Pulmonary artery endothelial cell (primary cell): ENCODE results near the gene SUN5. TPM values are rescaled to one million over a fixed set of nuclear protein-coding genes. Genes with fewer than 3 reads are reported as not detected.

Source experiments
- DNase-seq: peaks from one replicate; pipeline ENCODE4 v3.0.0-alpha.2; 2011; ENCODE audit warnings: low read depth, low spot score
- total RNA-seq: library from RNA; depleted of rRNA; stranded (reverse); fragments of >200 nt; gene quantifications from 2 replicates; pipeline ENCODE4 v1.2.3, GENCODE V29; 2014

SUN5 gene
- total RNA-seq, 1 donor from 2014 or later: not detected

GRCh38 chr20:33014336-33015113 is 10.3 kb upstream of the SUN5 start:
- DNase-seq: no peak

- no peak for DNase-seq
Observed at GRCh38 chr20:33013701-33014326, 9.6 kb upstream of the SUN5 start.

GRCh38 chr20:33012327-33013189 is 8.3 kb upstream of the SUN5 start:
- DNase-seq: no peak

- no peak for DNase-seq
Observed at GRCh38 chr20:33010674-33011449, 6.6 kb upstream of the SUN5 start.

GRCh38 chr20:33010133-33010504 is 5.9 kb upstream of the SUN5 start:
- no peak for DNase-seq

GRCh38 chr20:33009214-33010132 is 5.2 kb upstream of the SUN5 start:
- no peak for DNase-seq

GRCh38 chr20:33008336-33009213 is 4.3 kb upstream of the SUN5 start:
- DNase-seq: no peak

- DNase-seq: no peak
Observed at GRCh38 chr20:33007376-33008335, 3.4 kb upstream of the SUN5 start, which contains the start of gene BPIFB2. Gene BPIFB2 (plus strand): TSS chr20:33007704. CDS start chr20:33008575, 871 bp downstream.

- DNase-seq: no peak
Observed at GRCh38 chr20:33006776-33007375, 2.6 kb upstream of the SUN5 start.

- no peak for DNase-seq
Observed at GRCh38 chr20:33005908-33006775, 1.9 kb upstream of the SUN5 start.

GRCh38 chr20:33005132-33005566 is 916 bp upstream of the SUN5 start:
- DNase-seq: no peak

GRCh38 chr20:33002087-33002808 is 2.0 kb downstream of the SUN5 start:
- no peak for DNase-seq

- no peak for DNase-seq
Observed at GRCh38 chr20:33000802-33001466, 3.3 kb downstream of the SUN5 start.

- DNase-seq: no peak
Observed at GRCh38 chr20:32999603-33000250, 4.5 kb downstream of the SUN5 start.

GRCh38 chr20:32997431-32997830 is 6.8 kb downstream of the SUN5 start:
- DNase-seq: no peak
